ENCODE data around the gene CUX1.
A peak's percentile ranks its signal among the peaks of the same experiment; 100 is the strongest.

The CUX1 gene

GRCh38 chr7:101941481-101942383 is 124.3 kb downstream of the CUX1 start:
- peak; percentile 60 for DNase-seq

- no peak for DNase-seq
Observed at GRCh38 chr7:101942603-101943210, 125.3 kb downstream of the CUX1 start.

- DNase-seq, result no peak
Observed at GRCh38 chr7:101943306-101943705, 125.9 kb downstream of the CUX1 start.

- peak; percentile 24 for DNase-seq
Observed at GRCh38 chr7:101943889-101944600, 126.6 kb downstream of the CUX1 start.

- DNase-seq, result no peak
Observed at GRCh38 chr7:101944611-101945010, 127.2 kb downstream of the CUX1 start.

- DNase-seq, result no peak
Observed at GRCh38 chr7:101945034-101945758, 127.8 kb downstream of the CUX1 start.

- peak; percentile 76 for DNase-seq
Observed at GRCh38 chr7:101947899-101948298, 130.5 kb downstream of the CUX1 start.

GRCh38 chr7:101948650-101949049 is 131.2 kb downstream of the CUX1 start:
- no peak for DNase-seq

- peak; percentile 30 for DNase-seq
Observed at GRCh38 chr7:101950450-101951119, 133.2 kb downstream of the CUX1 start.

GRCh38 chr7:101951757-101952156 is 134.3 kb downstream of the CUX1 start:
- DNase-seq, result no peak

GRCh38 chr7:101952355-101953247 is 135.2 kb downstream of the CUX1 start:
- DNase-seq, result peak; percentile 34

- peak; percentile 39 for DNase-seq
Observed at GRCh38 chr7:101953248-101953819, 135.9 kb downstream of the CUX1 start.

- DNase-seq, result no peak
Observed at GRCh38 chr7:101954499-101954898, 137.1 kb downstream of the CUX1 start.

- DNase-seq, result no peak
Observed at GRCh38 chr7:101956130-101956529, 138.7 kb downstream of the CUX1 start.

- DNase-seq, result no peak
Observed at GRCh38 chr7:101957744-101958525, 140.5 kb downstream of the CUX1 start.

GRCh38 chr7:101959342-101959741 is 141.9 kb downstream of the CUX1 start:
- no peak for DNase-seq

- no peak for DNase-seq
Observed at GRCh38 chr7:101959829-101960228, 142.4 kb downstream of the CUX1 start.

GRCh38 chr7:101960323-101960722 is 142.9 kb downstream of the CUX1 start:
- DNase-seq, result no peak

GRCh38 chr7:101960985-101961708 is 143.7 kb downstream of the CUX1 start:
- DNase-seq, result no peak
